ENCODE measurements around the gene FAM162B. TPM values are rescaled to one million over a fixed set of nuclear protein-coding genes. Genes with fewer than 3 reads are reported as not detected.

Gene FAM162B
- total and polyA plus RNA-seq, 2 donors (not counting 3 experiments of a cell fraction or from before 2014, with no cell fraction given): 0.36 TPM; not detected in 1

DNA sequence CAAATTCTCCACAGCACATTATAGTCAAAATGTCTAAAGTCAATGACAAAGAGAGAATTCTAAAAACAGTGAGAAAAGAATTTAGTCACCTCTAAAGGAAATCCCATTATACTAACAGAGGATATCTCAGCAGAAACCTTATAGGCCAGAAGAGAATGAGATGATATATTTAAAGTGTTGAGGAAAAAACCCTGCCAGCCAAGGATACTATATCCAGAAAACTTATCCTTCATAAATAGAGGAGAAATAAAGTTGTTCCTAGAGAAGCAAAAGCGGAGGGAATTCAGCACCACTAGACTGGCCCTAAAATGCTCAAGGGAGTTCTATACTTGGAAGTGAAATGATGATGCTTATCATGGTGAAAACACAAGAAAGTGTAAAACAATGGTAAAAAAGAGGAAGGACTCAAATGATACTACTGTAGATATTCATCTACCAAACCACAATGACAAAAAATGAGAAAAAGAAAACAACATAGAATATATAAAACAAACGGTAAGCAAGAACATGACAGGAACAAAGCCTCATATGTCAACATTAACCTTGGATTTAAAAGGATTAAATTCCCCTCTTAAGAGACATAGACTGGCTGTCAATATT lies 46.6 kb upstream of the FAM162B start:
- H2AFZ ChIP-seq (ENCODE audit: low read depth, low read length): no peak overlapping the region
- no peak overlapping the region for H3K4me2 ChIP-seq (ENCODE audit: insufficient read depth, low read length)
- dilution Hi-C loops (cut with MboI; ENCODE audit: extremely low pct_ligation_motif_present, low sequenced_read_pairs) (no loop called here), intact Hi-C loops (cut with micrococcal nuclease) (no loop called here)
- H3K79me2 ChIP-seq (ENCODE audit: control insufficient read depth, insufficient read depth, low read length): no peaks in the 10 kb centered on the region
- H3K4me1 ChIP-seq (ENCODE audit: control insufficient read depth, extremely low read depth, insufficient read depth, low read length): no peaks in the 10 kb centered on the region
- no TSS peak for BruUV-seq (replicated peaks)
- FAIRE-seq (no peak), DNase-seq (ENCODE audit: low read depth, low spot score) (no peak)
- ChIA-PET CTCF (no interaction called here), POLR2A (no interaction called here)
- H3K9me1 ChIP-seq (replicated peaks; ENCODE audit: control insufficient read depth, extremely low read depth, insufficient read depth, low read length): no peaks in the 10 kb centered on the region
- H3K27me3 ChIP-seq (ENCODE audit: control insufficient read depth in 2 of 2, insufficient read depth in 2 of 2, low read length in 2 of 2): peaks cover 5 to 6% of the 10 kb centered on the region in 2 experiments
- TF ChIP-seq MYC (IDR thresholded peaks at IDR 0.05; ENCODE audit: low read depth, low read length) (no peak), POLR2AphosphoS5 (IDR thresholded peaks at IDR 0.05; ENCODE audit: insufficient read depth, low read depth, low read length) (no peak), POLR2A (IDR thresholded peaks at IDR 0.05; ENCODE audit: low read depth, low read length) (no peak), FOS (IDR thresholded peaks at IDR 0.05; ENCODE audit: borderline replicate concordance, insufficient read depth, low read length) (no peak), JUN (IDR thresholded peaks at IDR 0.05; ENCODE audit: borderline replicate concordance, insufficient read depth, insufficient read length, low read depth) (no peak), EZH2 (IDR thresholded peaks at IDR 0.05; ENCODE audit: borderline replicate concordance, low read depth, low read length, severe bottlenecking) (no peak), GATA2 (IDR thresholded peaks at IDR 0.05; ENCODE audit: insufficient read depth, insufficient read length, low read depth, low read length) (no peak)
- TF ChIP-seq, protein P1, sequence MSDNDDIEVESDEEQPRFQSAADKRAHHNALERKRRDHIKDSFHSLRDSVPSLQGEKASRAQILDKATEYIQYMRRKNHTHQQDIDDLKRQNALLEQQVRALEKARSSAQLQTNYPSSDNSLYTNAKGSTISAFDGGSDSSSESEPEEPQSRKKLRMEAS (IDR thresholded peaks at IDR 0.05; ENCODE audit: insufficient read depth, insufficient read length): no peak
- TF ChIP-seq, protein P2, sequence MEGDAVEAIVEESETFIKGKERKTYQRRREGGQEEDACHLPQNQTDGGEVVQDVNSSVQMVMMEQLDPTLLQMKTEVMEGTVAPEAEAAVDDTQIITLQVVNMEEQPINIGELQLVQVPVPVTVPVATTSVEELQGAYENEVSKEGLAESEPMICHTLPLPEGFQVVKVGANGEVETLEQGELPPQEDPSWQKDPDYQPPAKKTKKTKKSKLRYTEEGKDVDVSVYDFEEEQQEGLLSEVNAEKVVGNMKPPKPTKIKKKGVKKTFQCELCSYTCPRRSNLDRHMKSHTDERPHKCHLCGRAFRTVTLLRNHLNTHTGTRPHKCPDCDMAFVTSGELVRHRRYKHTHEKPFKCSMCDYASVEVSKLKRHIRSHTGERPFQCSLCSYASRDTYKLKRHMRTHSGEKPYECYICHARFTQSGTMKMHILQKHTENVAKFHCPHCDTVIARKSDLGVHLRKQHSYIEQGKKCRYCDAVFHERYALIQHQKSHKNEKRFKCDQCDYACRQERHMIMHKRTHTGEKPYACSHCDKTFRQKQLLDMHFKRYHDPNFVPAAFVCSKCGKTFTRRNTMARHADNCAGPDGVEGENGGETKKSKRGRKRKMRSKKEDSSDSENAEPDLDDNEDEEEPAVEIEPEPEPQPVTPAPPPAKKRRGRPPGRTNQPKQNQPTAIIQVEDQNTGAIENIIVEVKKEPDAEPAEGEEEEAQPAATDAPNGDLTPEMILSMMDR (IDR thresholded peaks at IDR 0.05; ENCODE audit: extremely low read depth in 1 of 2, insufficient read depth in 1 of 2, low read depth in 1 of 2, low read length in 2 of 2): no peak
- no peaks in the 10 kb centered on the region for H3K9me3 ChIP-seq (replicated peaks; ENCODE audit: control insufficient read depth, insufficient read depth, low read length)
- no peak overlapping the region for H3K4me3 ChIP-seq (replicated peaks in 1 of 3; ENCODE audit: insufficient read depth in 1 of 3, low read depth in 1 of 3, low read length in 3 of 3)
- no peaks in the 10 kb centered on the region for H4K20me1 ChIP-seq (replicated peaks; ENCODE audit: control insufficient read depth, extremely low read depth, insufficient read depth, low read length)
- no peak overlapping the region for H3K9ac ChIP-seq (replicated peaks; ENCODE audit: extremely low read depth, insufficient read depth, low read length)
- H3K36me3 ChIP-seq (ENCODE audit: control insufficient read depth in 2 of 2, extremely low read depth in 1 of 2, insufficient read depth in 2 of 2, low read length in 2 of 2): no peaks in the 10 kb centered on the region
- H3K27ac ChIP-seq (ENCODE audit: insufficient read depth, low read depth, low read length): no peak overlapping the region

Data from endothelial cell of umbilical vein (primary cell).